GM21825 (cell line): ENCODE results near the gene SLC2A4.
"Not testable (repeated sequence)": the region's sequence is repeated elsewhere in the genome, so short reads cannot be mapped to it uniquely, and the experiment has no call there.

Experiments used
- ATAC-seq: cut with Tn5 transposase; IDR thresholded peaks from one replicate; pipeline ENCODE4 v1.9.1; 2021; ENCODE audit warnings: mild to moderate bottlenecking, moderate library complexity; ENCODE audit not compliant: unreplicated experiment

SLC2A4 gene

GRCh38 chr17:7281074-7281952 is at the start of gene SLC2A4:
SLC2A4 (plus strand) TSS chr17:7281718; CDS start chr17:7281935, 217 bp downstream.
- peak; percentile 46 for ATAC-seq

- no peak for ATAC-seq
Measured at GRCh38 chr17:7232114-7232513, 49.4 kb upstream of the SLC2A4 start.

DNA sequence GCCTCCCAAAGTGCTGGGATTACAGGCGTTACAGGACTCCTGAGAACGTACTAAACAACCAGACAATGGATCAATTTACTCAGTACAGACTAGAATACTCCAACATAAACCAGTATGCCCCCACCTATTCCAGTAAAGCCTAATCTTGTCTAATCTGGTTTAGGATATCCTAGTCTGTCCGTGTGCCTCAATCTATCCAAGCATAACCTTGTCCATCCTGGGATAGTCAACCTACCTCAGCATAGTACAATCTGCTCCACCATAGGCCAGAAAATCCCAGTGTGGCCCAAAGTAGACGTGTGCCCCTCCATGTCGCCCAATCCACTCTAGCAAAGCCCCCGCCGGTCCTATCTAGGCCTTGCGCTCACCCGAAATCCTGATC is 47.8 kb upstream of the SLC2A4 start:
- ATAC-seq = no peak

GRCh38 chr17:7234083-7234951 is 47.2 kb upstream of the SLC2A4 start, which contains the start of gene DVL2:
DVL2 (minus strand) TSS chr17:7234517; CDS start chr17:7234262, 255 bp downstream.
- peak; percentile 37 for ATAC-seq

- ATAC-seq = no peak
Measured at GRCh38 chr17:7235693-7236665, 45.5 kb upstream of the SLC2A4 start.

DNA sequence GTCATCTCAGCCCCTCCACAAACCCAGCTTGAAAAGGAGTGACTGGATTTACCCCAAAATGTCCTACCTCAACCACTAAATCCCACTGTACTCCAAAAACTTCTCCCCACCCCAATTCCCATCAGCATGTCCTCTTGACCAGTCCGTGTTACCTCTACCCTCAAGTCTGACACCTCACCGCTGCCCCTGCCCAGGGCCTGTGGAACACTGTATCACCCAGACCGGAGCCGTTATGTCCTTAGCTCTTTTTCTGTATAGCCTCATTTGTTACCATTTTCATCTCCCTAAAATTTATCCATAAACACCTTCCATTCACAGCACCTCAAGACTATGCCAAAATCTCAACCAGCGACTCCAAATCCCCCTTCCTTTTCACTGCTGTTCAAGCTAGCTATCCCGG is 44.7 kb upstream of the SLC2A4 start:
- ATAC-seq = no peak

GRCh38 chr17:7237266-7237760 is 44.2 kb upstream of the SLC2A4 start:
- ATAC-seq = no peak

DNA sequence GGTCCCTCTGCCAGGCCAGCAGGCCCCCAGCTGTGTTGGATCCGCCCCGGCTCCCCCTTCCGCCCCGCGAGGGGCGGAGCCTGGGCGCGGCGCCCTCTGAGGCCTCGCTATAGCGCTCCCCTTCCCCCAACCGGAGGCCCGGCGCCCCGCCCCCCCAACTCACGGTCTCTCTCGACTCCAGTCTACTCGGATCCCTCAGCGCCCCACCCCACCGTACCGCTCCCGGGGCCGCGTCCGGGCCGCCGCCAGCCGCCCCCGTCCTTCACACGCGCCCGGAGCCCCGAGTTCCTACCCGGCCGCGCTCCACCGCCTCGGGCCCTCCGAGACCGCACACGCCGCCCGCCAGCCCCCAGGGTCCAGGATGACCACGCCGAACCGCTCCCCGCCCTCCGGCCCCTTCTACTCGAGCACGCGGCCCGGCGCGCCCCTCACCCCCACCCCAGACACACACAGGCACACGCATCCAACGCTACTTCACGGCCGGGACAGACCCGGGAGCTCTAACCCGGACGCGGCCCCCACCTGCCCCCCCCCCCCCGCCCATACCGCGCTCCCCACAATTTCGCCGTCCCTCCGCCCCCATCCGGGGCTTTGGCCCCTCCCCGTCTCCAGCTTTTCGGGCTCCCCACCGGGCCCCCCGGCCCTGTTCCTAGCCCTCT is 43.6 kb upstream of the SLC2A4 start:
- ATAC-seq = no peak

- no peak for ATAC-seq
Measured at GRCh38 chr17:7238420-7239090, 43.0 kb upstream of the SLC2A4 start.

GRCh38 chr17:7239091-7240027 is 42.2 kb upstream of the SLC2A4 start, which contains the start of gene PHF23:
PHF23 (minus strand) TSS chr17:7239457; CDS start chr17:7239279, 178 bp downstream.
- ATAC-seq = peak; percentile 39

DNA sequence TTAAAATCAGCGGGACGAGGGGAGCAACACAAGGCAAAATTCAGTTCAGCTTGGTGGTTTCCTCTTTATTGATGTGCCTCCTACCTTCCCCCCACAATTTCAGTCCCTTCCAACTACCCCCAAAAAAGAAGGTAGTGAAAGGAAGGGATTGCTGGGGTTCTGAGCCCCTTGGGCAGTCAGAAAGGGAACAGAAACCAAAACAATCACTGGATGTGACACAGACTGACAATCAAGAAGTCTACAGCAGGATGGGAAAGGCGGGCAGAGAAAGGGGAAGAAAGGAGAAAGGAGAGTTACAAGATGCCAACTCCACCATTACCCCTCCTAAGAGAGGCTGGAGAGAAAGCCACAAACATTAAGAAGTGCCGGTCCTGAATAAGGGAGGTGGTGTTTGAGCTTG is 41.1 kb upstream of the SLC2A4 start:
- ATAC-seq = no peak

GRCh38 chr17:7241090-7241733 is 40.3 kb upstream of the SLC2A4 start:
- no peak for ATAC-seq

GRCh38 chr17:7241783-7242716 is 39.5 kb upstream of the SLC2A4 start, which contains the start of gene GABARAP:
GABARAP (minus strand) TSS chr17:7242449; CDS start chr17:7242330, 119 bp downstream.
- peak; percentile 28 for ATAC-seq

GRCh38 chr17:7242717-7243452 is 38.6 kb upstream of the SLC2A4 start:
- ATAC-seq = peak; percentile 37

DNA sequence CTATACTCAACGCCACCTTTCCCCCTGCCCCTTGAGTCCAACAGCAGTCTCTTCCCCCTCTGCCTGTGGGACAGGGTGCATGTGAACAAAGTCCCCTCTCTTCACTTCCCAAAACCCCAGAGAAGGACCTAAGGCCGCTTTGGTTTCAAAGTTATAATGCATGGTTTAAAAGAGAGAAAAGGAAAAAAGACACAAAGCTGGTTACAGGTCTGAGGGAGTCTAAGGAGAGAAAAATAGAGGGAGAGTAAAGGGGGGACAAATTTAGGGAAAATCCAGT is 38.1 kb upstream of the SLC2A4 start:
- no peak for ATAC-seq

- ATAC-seq = not testable (repeated sequence)
Measured at GRCh38 chr17:7243838-7244237, 37.7 kb upstream of the SLC2A4 start.
